Measurements from ENCODE around the gene WWP2. TPM values are rescaled to one million over a fixed set of nuclear protein-coding genes. Genes with fewer than 3 reads are reported as not detected.

WWP2 gene
- total and polyA plus RNA-seq, 2 donors (not counting 3 experiments of a cell fraction or from before 2014, with no cell fraction given) = 17.9 to 44.9 TPM

DNA sequence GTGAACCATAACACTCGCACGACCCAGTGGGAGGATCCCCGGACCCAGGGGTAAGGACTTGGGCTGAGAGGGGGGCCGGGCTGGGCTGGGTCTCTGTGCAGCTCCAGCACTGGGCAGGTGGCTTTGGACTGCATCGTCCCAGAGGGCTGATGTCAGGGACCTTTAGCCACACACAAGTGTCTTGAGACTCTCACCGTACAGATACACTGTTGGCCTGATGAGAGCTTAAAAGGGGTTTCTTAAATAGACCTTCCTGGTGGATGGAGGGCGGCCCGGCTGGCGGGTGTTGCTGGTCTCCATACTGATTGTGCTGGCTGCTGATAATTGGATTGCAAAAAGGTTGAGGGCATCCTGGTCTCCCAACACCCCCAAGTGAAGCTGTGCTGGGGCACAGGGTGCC is 167.3 kb downstream of the WWP2 start:
- no peaks in the 10 kb centered on the region for H3K9me3 ChIP-seq (replicated peaks; ENCODE audit: control insufficient read depth, insufficient read depth, low read length)
- H3K4me3 ChIP-seq (replicated peaks in 1 of 3; ENCODE audit: insufficient read depth in 1 of 3, low read depth in 1 of 3, low read length in 3 of 3) = no peak overlapping the region
- peaks cover 8% of the 10 kb centered on the region for H3K4me1 ChIP-seq (ENCODE audit: control insufficient read depth, extremely low read depth, insufficient read depth, low read length)
- CTCF ChIA-PET = interaction anchor here (0.8 to 12.4 kb wide), 14 partner anchors 10 to 175 kb away, joined by 3 to 320 read pairs (median 14); partner anchors contain the start of gene NOB1
- no peak overlapping the region for H3K27ac ChIP-seq (ENCODE audit: insufficient read depth, low read depth, low read length)
- intact Hi-C loops (cut with micrococcal nuclease) = no loop called here
- H3K9me1 ChIP-seq (replicated peaks; ENCODE audit: control insufficient read depth, extremely low read depth, insufficient read depth, low read length) = no peaks in the 10 kb centered on the region
- H3K79me2 ChIP-seq (ENCODE audit: control insufficient read depth, insufficient read depth, low read length) = no peaks in the 10 kb centered on the region
- TF ChIP-seq, protein P1, sequence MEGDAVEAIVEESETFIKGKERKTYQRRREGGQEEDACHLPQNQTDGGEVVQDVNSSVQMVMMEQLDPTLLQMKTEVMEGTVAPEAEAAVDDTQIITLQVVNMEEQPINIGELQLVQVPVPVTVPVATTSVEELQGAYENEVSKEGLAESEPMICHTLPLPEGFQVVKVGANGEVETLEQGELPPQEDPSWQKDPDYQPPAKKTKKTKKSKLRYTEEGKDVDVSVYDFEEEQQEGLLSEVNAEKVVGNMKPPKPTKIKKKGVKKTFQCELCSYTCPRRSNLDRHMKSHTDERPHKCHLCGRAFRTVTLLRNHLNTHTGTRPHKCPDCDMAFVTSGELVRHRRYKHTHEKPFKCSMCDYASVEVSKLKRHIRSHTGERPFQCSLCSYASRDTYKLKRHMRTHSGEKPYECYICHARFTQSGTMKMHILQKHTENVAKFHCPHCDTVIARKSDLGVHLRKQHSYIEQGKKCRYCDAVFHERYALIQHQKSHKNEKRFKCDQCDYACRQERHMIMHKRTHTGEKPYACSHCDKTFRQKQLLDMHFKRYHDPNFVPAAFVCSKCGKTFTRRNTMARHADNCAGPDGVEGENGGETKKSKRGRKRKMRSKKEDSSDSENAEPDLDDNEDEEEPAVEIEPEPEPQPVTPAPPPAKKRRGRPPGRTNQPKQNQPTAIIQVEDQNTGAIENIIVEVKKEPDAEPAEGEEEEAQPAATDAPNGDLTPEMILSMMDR (IDR thresholded peaks at IDR 0.05; ENCODE audit: extremely low read depth in 1 of 2, insufficient read depth in 1 of 2, low read depth in 1 of 2, low read length in 2 of 2) = no peak
- no peak for TF ChIP-seq POLR2AphosphoS5 (IDR thresholded peaks at IDR 0.05; ENCODE audit: insufficient read depth, low read depth, low read length)
- TF ChIP-seq, protein P2, sequence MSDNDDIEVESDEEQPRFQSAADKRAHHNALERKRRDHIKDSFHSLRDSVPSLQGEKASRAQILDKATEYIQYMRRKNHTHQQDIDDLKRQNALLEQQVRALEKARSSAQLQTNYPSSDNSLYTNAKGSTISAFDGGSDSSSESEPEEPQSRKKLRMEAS (IDR thresholded peaks at IDR 0.05; ENCODE audit: insufficient read depth, insufficient read length) = no peak
- no peak for TF ChIP-seq GATA2 (IDR thresholded peaks at IDR 0.05; ENCODE audit: insufficient read depth, insufficient read length, low read depth, low read length)
- no peak for TF ChIP-seq MYC (IDR thresholded peaks at IDR 0.05; ENCODE audit: low read depth, low read length)
- TF ChIP-seq JUN (IDR thresholded peaks at IDR 0.05; ENCODE audit: borderline replicate concordance, insufficient read depth, insufficient read length, low read depth) = no peak
- no peak for TF ChIP-seq FOS (IDR thresholded peaks at IDR 0.05; ENCODE audit: borderline replicate concordance, insufficient read depth, low read length)
- TF ChIP-seq POLR2A (IDR thresholded peaks at IDR 0.05; ENCODE audit: low read depth, low read length) = no peak
- no peak for TF ChIP-seq EZH2 (IDR thresholded peaks at IDR 0.05; ENCODE audit: borderline replicate concordance, low read depth, low read length, severe bottlenecking)
- DNase-seq (ENCODE audit: low read depth, low spot score) = no peak
- H3K27me3 ChIP-seq (ENCODE audit: control insufficient read depth in 2 of 2, insufficient read depth in 2 of 2, low read length in 2 of 2) = no peaks in the 10 kb centered on the region
- no peak for FAIRE-seq
- H3K9ac ChIP-seq (replicated peaks; ENCODE audit: extremely low read depth, insufficient read depth, low read length) = no peak overlapping the region
- no peak overlapping the region for H2AFZ ChIP-seq (ENCODE audit: low read depth, low read length)
- POLR2A ChIA-PET = no interaction called here
- no peaks in the 10 kb centered on the region for H4K20me1 ChIP-seq (replicated peaks; ENCODE audit: control insufficient read depth, extremely low read depth, insufficient read depth, low read length)
- no TSS peak for BruUV-seq (replicated peaks)
- dilution Hi-C loops (cut with MboI; ENCODE audit: extremely low pct_ligation_motif_present, low sequenced_read_pairs) = no loop called here
- H3K36me3 ChIP-seq (ENCODE audit: control insufficient read depth in 2 of 2, extremely low read depth in 1 of 2, insufficient read depth in 2 of 2, low read length in 2 of 2) = peaks cover 0 to 11% of the 10 kb centered on the region in 2 experiments
- no peak overlapping the region for H3K4me2 ChIP-seq (ENCODE audit: insufficient read depth, low read length)

Measured in endothelial cell of umbilical vein (primary cell).